Thoracic aorta (tissue), 2 donors: Measurements from ENCODE around the gene MED13L. TPM values are rescaled to one million over a fixed set of nuclear protein-coding genes. Genes with fewer than 3 reads are reported as not detected.

Experiments used
- ATAC-seq: fragments of 150-250 bp; one replicate; pipeline ENCODE4 v1.8.0; 2017; ENCODE audit warnings: low read depth; ENCODE audit not compliant: insufficient number of reproducible peaks, low FRiP score
- DNase-seq: peaks from one replicate; pipeline ENCODE4 v3.0.0-alpha.2; 2020; ENCODE audit warnings: low spot score
- H3K27ac ChIP-seq, 2 donors: fragments of 200-600 bp; sonication (generic); 1 replicate in 1 of 2; 2 replicates in 1 of 2; pipeline ENCODE4 v1.5.1; 2016; ENCODE audit warnings: mild to moderate bottlenecking in 2 of 2, moderate library complexity in 2 of 2
- H3K27me3 ChIP-seq: fragments of 200-600 bp; sonication (generic); replicated peaks from 2 replicates; pipeline ENCODE4 v1.6.0; 2016; ENCODE audit warnings: mild to moderate bottlenecking; ENCODE audit not compliant: insufficient read depth
- H3K36me3 ChIP-seq: fragments of 200-600 bp; sonication (generic); one replicate; pipeline ENCODE4 v1.5.1; 2016
- H3K4me1 ChIP-seq, 2 donors: fragments of 200-600 bp; sonication (generic); 1 replicate in 1 of 2; 2 replicates in 1 of 2; pipeline versions ENCODE4 v1.5.1 to v1.6.0; 2016; ENCODE audit warnings: low read depth in 2 of 2, mild to moderate bottlenecking in 1 of 2; ENCODE audit not compliant: control insufficient read depth in 1 of 2
- H3K4me3 ChIP-seq: fragments of 200-600 bp; sonication (generic); 2 replicates; pipeline ENCODE4 v1.5.1; 2016; ENCODE audit warnings: mild to moderate bottlenecking
- H3K9me3 ChIP-seq: fragments of 200-600 bp; sonication (generic); 2 replicates; pipeline ENCODE4 v1.5.1; 2016
- total RNA-seq, 2 donors: library from RNA; depleted of rRNA; stranded (reverse); fragments of >200 nt; gene quantifications; one replicate each; pipeline versions ENCODE4 v1.1.0 to v1.2.3, GENCODE V29; 2016
- TF ChIP-seq, protein P1 (sequence below): fragments of 200-600 bp; sonication (generic); IDR thresholded peaks from one replicate; pipeline ENCODE4 v1.5.1; 2019; ENCODE audit warnings: antibody characterized with exemption

The MED13L gene
- total RNA-seq, 2 donors from 2014 or later = 186 to 221 TPM

DNA sequence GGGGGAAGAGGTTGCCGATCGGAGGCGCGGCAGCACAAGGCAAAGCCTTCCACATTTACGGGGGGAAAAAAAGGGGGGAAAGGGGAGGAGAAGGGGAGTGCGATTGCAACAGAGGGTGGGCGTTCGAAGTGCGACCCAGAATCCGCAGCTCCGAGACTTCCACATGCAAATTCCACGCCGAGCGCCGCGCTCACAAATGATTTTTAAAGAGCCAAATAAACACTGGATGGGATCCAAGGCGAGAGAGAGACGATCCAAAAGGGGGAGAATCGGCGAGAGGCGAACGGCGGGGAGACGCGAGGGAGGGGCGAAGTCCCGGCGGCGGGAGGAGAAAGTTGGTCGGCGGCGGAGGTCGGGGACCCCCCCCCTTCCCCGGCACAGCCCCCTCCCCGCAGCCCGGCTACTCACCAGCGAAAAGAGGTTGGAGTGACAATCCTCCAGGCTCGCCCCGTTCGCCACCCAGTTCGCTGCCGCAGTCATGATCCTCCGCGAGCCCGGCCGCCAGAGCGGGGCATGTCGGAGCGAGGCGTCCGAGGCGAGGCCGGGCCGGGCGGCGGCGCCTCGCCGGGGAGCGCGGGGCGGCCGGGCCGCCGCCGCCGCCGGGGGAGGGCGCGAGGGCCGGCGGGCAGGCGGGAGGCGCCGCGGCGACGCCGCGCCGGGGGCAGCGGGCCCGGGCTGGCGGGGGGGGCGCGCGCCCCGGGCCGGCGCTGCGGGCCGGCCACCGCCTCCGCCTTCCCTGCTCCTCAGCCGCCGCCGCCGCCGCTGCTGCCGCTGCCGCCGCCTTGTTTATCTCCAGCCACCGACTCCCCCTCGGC is 634 bp downstream of the MED13L start:
- ATAC-seq (no peak), DNase-seq (peak; percentile 8)
- no peaks in the 10 kb centered on the region for H3K36me3 ChIP-seq
- peak overlapping the region; percentile 95 for H3K4me3 ChIP-seq
- H3K4me1 ChIP-seq = peaks cover 27 to 43% of the 10 kb centered on the region in 2 donors
- no peaks in the 10 kb centered on the region for H3K27me3 ChIP-seq
- TF ChIP-seq, protein P1, sequence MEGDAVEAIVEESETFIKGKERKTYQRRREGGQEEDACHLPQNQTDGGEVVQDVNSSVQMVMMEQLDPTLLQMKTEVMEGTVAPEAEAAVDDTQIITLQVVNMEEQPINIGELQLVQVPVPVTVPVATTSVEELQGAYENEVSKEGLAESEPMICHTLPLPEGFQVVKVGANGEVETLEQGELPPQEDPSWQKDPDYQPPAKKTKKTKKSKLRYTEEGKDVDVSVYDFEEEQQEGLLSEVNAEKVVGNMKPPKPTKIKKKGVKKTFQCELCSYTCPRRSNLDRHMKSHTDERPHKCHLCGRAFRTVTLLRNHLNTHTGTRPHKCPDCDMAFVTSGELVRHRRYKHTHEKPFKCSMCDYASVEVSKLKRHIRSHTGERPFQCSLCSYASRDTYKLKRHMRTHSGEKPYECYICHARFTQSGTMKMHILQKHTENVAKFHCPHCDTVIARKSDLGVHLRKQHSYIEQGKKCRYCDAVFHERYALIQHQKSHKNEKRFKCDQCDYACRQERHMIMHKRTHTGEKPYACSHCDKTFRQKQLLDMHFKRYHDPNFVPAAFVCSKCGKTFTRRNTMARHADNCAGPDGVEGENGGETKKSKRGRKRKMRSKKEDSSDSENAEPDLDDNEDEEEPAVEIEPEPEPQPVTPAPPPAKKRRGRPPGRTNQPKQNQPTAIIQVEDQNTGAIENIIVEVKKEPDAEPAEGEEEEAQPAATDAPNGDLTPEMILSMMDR = no peak
- H3K27ac ChIP-seq = peak overlapping the region; percentile 83 to 89
- no peaks in the 10 kb centered on the region for H3K9me3 ChIP-seq

GRCh38 chr12:116274551-116275375 is 2.7 kb downstream of the MED13L start:
- Histone ChIP-seq H3K36me3 (no peaks in the 10 kb centered on the region), H3K27me3 (no peaks in the 10 kb centered on the region), H3K9me3 (no peaks in the 10 kb centered on the region), H3K4me3 (peak overlapping the region; percentile 95), H3K27ac (no peak overlapping the region), H3K4me1 (peaks cover 27 to 50% of the 10 kb centered on the region in 2 donors)
- TF ChIP-seq, protein P1 = no peak
- no peak for DNase-seq
- ATAC-seq = no peak

DNA sequence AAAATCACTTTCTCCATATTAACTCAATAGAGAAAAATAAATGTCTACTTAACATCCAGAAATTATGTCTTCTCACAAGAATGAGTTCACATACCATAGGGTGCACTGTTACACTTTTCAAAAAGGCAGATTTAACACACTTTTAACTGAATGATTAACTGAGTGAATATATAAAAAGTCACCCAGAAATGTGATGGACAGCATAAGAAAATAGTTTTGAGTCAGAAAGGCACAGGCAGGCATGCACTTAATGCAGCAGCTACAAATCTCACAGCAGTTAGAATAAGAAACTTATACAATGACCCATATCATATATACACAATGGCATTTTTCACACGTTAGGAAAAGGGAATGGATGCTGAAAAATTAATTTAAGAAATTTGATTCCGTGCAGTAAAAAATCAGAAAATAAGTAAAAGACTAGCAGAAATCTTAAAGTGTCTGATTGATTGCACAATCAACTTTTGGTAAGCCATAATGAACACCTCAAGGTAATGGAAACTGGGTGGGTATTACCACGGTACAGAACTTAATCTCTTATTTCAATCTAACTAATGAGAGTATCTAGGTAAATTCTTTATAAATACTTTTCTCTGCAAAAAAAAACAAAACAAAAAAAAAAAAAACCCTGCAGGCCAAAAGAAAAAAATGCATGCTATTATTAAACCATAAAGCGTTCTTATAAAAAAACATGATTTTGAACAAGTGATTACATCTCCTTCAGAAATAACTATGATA is 3.5 kb downstream of the MED13L start:
- Histone ChIP-seq H3K9me3 (no peaks in the 10 kb centered on the region), H3K36me3 (no peaks in the 10 kb centered on the region), H3K4me3 (peak overlapping the region; percentile 95), H3K4me1 (peaks cover 27 to 58% of the 10 kb centered on the region in 2 donors), H3K27me3 (no peaks in the 10 kb centered on the region), H3K27ac (no peak overlapping the region)
- no peak for ATAC-seq
- TF ChIP-seq, protein P1 = no peak
- no peak for DNase-seq

- TF ChIP-seq, protein P1 = no peak
- H3K4me3 ChIP-seq = no peak overlapping the region
- DNase-seq (no peak), ATAC-seq (no peak)
- no peaks in the 10 kb centered on the region for H3K36me3 ChIP-seq
- peaks cover 56 to 76% of the 10 kb centered on the region in 2 donors for H3K4me1 ChIP-seq
- no peak overlapping the region for H3K27ac ChIP-seq
- H3K9me3 ChIP-seq = no peaks in the 10 kb centered on the region
- no peaks in the 10 kb centered on the region for H3K27me3 ChIP-seq
These were observed 9.5 kb downstream of the MED13L start for GRCh38 chr12:116267948-116268347.
